Activated B cell treated with CpG ODN at 0.5 μM for 24 hours (primary cell): ENCODE results near the gene C5orf15. TPM values are rescaled to one million over a fixed set of nuclear protein-coding genes. Genes with fewer than 3 reads are reported as not detected.

Experiments used
- ATAC-seq: fragments of 200-7000 bp; cut with Tn5 transposase; one replicate; pipeline ENCODE4 v1.10.0; 2021; ENCODE audit warnings: low read depth, mild to moderate bottlenecking, moderate library complexity
- CTCF ChIA-PET: fragments of 350-600 bp; sonication (Branson Sonifier 250); formaldehyde crosslinking; loops from one replicate; lab custom pipeline; 2021; ENCODE audit warnings: antibody characterized with exemption; lab: Charles Lee
- POLR2A ChIA-PET: fragments of 350-600 bp; sonication (Branson Sonifier 250); formaldehyde crosslinking; loops from one replicate; lab custom pipeline; 2021; ENCODE audit warnings: antibody characterized with exemption; lab: Charles Lee
- DNase-seq: peaks from one replicate; pipeline ENCODE4 v3.0.0; 2022
- H3K27ac Mint-ChIP-seq: one replicate; pipeline ENCODE4 v1.8.0; 2020; ENCODE audit warnings: mixed read lengths
- H3K27me3 Mint-ChIP-seq: one replicate; pipeline ENCODE4 v1.8.0; 2021; ENCODE audit warnings: mixed read lengths
- H3K36me3 Mint-ChIP-seq: one replicate; pipeline ENCODE4 v1.8.0; 2021; ENCODE audit warnings: low read depth, mixed read lengths
- H3K4me1 Mint-ChIP-seq: one replicate; pipeline ENCODE4 v1.8.0; 2021; ENCODE audit warnings: mixed read lengths
- H3K4me3 Mint-ChIP-seq: one replicate; pipeline ENCODE4 v1.8.0; 2020; ENCODE audit warnings: mild to moderate bottlenecking, mixed read lengths
- H3K9me3 Mint-ChIP-seq: one replicate; pipeline ENCODE4 v1.8.0; 2020; ENCODE audit warnings: mixed read lengths
- intact Hi-C: fragments of 100-400 bp; cut with micrococcal nuclease; formaldehyde crosslinking; loops from one replicate; pipeline ENCODE4 v1.15.1; 2024
- total RNA-seq: library from RNA; stranded (reverse); gene quantifications from 2 replicates; pipeline ENCODE4 v1.2.3, GENCODE V29; 2022
- TF ChIP-seq, protein P1 (sequence below): fragments of 200-600 bp; IDR thresholded peaks from one replicate; pipeline ENCODE4 v1.8.0; 2022; ENCODE audit warnings: antibody characterized with exemption, mild to moderate bottlenecking

The C5orf15 gene
- total RNA-seq, 1 donor from 2014 or later, result 25.7 TPM

DNA sequence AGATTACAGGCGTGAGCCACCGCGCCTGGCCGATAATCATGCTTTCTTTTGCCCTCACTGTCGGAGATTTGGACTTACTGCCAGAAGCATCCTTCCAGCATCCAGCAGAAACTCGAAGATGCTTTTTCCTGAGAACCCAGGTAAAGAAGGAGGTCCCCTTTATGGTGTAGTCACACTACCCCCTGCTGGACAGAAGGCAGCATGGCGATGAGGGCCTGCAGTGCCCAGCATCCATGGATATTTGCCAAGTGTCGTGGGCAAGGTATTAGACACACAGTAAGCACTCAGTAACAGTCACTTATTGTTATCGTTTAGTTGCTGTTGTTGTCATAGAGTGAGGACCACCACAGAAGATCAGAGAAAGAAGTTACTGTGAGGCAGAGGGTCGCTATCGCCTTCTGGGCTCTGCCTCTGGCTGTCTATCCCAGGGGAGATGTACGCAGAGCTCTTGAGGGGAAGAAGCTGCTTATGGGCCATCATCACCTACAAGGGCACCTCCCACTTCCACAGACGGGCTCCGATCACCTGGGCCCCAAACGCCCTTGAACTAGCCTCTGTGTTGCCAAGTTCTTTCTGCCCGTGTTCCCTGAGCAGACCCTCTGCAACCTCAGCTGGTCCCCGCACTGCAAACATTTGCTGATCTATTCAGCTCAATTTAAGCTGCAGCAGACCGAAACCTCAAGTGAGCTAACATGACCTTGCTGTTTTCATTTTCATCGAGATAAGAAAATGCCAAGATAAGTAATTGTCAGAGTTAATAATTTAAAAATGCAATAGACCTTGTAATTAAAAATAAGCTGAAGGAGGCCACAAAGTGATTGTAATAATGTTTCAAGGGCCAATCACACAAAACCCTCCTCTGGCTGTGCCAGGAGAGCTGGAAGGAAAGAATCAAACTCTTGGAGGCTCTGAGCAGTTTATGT is 23.9 kb downstream of the C5orf15 start:
- no peaks in the 10 kb centered on the region for H3K27me3 Mint-ChIP-seq
- POLR2A ChIA-PET, result no interaction called here
- intact Hi-C loops, result loop anchor here (1.0 kb wide), 8 partner anchors 38 to 833 kb away; no protein-coding TSS in a partner anchor

DNA sequence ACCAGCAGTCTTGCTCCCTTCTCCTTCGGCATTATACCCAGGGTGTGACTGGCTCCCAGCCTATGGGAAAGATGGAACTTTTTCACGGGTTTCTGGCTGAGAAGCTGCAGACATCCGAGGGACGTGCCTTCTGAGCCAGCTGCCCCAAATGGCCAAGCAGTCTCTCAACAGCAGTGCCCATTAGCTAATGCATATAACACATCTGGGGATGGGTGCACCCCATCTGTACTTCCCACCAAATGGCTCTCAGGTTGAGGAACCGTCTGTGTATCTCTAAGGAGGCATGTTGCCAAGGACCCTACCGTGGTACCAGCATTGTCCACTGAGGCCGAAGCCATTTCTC is 25.0 kb downstream of the C5orf15 start:
- H3K4me3 Mint-ChIP-seq, result no peak overlapping the region
- no peaks in the 10 kb centered on the region for H3K27me3 Mint-ChIP-seq
- ATAC-seq, result no peak
- H3K4me1 Mint-ChIP-seq, result peaks cover 55% of the 10 kb centered on the region
- DNase-seq, result no peak
- ChIA-PET CTCF (interaction anchor here (0.6 to 3.0 kb wide), 10 partner anchors 9 to 579 kb away, joined by 3 to 18 read pairs (median 3); no protein-coding TSS in a partner anchor), POLR2A (no interaction called here)
- H3K9me3 Mint-ChIP-seq, result peaks cover 5% of the 10 kb centered on the region
- intact Hi-C loops, result no loop called here
- peak overlapping the region; percentile 31 for H3K27ac Mint-ChIP-seq
- TF ChIP-seq, protein P1, sequence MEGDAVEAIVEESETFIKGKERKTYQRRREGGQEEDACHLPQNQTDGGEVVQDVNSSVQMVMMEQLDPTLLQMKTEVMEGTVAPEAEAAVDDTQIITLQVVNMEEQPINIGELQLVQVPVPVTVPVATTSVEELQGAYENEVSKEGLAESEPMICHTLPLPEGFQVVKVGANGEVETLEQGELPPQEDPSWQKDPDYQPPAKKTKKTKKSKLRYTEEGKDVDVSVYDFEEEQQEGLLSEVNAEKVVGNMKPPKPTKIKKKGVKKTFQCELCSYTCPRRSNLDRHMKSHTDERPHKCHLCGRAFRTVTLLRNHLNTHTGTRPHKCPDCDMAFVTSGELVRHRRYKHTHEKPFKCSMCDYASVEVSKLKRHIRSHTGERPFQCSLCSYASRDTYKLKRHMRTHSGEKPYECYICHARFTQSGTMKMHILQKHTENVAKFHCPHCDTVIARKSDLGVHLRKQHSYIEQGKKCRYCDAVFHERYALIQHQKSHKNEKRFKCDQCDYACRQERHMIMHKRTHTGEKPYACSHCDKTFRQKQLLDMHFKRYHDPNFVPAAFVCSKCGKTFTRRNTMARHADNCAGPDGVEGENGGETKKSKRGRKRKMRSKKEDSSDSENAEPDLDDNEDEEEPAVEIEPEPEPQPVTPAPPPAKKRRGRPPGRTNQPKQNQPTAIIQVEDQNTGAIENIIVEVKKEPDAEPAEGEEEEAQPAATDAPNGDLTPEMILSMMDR, result no peak
- no peaks in the 10 kb centered on the region for H3K36me3 Mint-ChIP-seq

More for the DNA sequence above, 23.9 kb downstream of the C5orf15 start:
- peak; percentile 87 for ATAC-seq
- Mint-ChIP-seq H3K27ac (no peak overlapping the region), H3K9me3 (peaks cover 3% of the 10 kb centered on the region), H3K4me1 (peaks cover 44% of the 10 kb centered on the region), H3K4me3 (no peak overlapping the region), H3K36me3 (no peaks in the 10 kb centered on the region)
- CTCF ChIA-PET, result interaction anchor here (0.6 to 3.0 kb wide), 21 partner anchors 12 to 836 kb away, joined by 3 to 18 read pairs (median 5); no protein-coding TSS in a partner anchor
- DNase-seq, result no peak
- TF ChIP-seq, protein P1, result no peak

DNA sequence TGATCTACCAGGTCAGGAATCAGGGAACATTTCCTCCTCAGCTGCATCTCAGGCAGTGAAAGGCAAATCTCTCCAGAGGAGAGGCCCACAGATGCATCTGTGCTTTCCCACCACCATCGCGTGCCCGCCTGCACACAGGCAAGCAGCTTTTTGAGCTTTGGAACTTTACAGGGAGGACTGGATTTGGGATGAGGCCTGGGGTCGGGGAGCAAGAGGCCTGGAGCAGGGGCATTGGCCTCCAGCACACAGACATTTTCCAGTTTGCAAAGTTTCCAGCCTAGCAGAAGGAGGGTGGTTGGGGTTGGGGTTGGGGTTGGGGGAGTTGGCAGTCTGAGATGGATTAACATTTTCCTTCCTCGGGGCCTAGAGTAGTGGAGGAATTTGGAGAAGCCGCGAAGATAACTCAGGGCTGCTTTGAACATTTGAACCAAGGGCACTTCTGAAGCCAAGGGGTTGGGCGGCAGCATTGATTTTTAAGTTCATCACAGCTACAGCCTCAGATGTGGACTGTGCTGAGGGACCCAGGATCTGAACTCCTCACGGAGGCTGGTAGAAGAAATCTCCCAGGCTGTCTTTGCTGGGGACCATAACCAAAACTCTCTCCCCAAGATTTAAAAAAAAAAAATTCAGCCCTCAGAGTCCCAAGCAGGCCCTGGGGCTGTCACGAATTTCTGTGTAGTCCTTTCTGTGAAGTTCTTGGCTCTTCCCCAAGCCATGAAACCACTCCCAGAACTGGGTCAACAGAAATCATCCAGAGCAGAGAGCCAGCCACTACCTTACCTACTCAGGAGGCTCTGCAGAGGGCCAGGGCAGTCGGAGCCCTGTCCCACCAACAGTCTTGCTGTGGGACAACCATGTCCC is 25.6 kb downstream of the C5orf15 start:
- no peak for DNase-seq
- CTCF ChIA-PET, result interaction anchor here (0.9 to 3.0 kb wide), 7 partner anchors 36 to 576 kb away, joined by 3 to 18 read pairs (median 3); no protein-coding TSS in a partner anchor
- Mint-ChIP-seq H3K9me3 (peaks cover 5% of the 10 kb centered on the region), H3K36me3 (no peaks in the 10 kb centered on the region), H3K4me3 (no peak overlapping the region), H3K27me3 (no peaks in the 10 kb centered on the region), H3K4me1 (peaks cover 61% of the 10 kb centered on the region), H3K27ac (no peak overlapping the region)
- intact Hi-C loops, result no loop called here
- POLR2A ChIA-PET, result interaction anchor here (0.7 to 0.8 kb wide), 2 partner anchors 13 to 1017 kb away, joined by 3 to 9 read pairs; no protein-coding TSS in a partner anchor
- TF ChIP-seq, protein P1, result no peak
- no peak for ATAC-seq

DNA sequence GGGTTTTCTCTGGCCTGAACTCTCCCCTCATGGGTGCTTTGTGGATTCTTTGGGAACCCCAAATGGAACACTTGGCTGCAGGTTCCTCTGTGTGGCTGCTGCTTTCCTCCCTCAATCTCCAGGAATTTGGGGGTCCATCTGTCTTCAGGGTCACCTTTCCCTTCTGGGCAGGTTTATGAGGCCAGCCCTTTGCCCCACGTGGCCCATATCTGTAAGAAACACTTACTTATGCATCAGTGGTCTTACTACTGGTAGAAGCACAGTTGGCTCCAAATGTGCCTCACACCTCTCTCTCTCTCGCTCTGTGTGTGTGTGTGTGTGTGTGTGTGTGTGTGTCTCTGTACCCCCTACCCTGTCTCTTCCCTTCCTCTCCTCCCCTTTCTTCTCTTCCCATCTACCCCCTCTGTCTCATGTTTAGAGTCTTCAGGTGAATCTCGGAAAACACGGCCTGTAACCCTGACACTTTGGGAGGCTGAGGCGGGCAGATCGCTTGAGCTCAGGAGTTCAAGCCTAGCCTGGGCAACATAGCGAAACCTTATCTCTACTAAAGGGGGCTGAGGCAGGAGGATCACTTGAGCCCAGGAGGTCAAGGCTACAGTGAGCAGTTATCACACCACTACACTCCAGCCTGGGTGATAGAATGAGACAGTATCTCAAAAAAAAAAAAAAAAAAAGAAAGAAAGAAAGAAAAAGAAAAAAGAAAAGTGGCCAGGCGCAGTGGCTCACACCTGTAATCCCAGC is 26.8 kb downstream of the C5orf15 start:
- ATAC-seq (no peak), DNase-seq (peak; percentile 12)
- peaks cover 5% of the 10 kb centered on the region for H3K9me3 Mint-ChIP-seq
- H3K27me3 Mint-ChIP-seq, result no peaks in the 10 kb centered on the region
- POLR2A ChIA-PET, result no interaction called here
- intact Hi-C loops, result no loop called here
- H3K36me3 Mint-ChIP-seq, result no peaks in the 10 kb centered on the region
- H3K4me3 Mint-ChIP-seq, result no peak overlapping the region
- CTCF ChIA-PET, result no interaction called here
- peaks cover 73% of the 10 kb centered on the region for H3K4me1 Mint-ChIP-seq
- TF ChIP-seq, protein P1, result no peak
- H3K27ac Mint-ChIP-seq, result peak overlapping the region; percentile 77
